ENCODE data around the gene KCND3. TPM values are rescaled to one million over a fixed set of nuclear protein-coding genes. Genes with fewer than 3 reads are reported as not detected.

Gene KCND3
- total RNA-seq, 1 experiment from 2014 or later = not detected

GRCh38 chr1:111867868-111868440, 121.5 kb downstream of the KCND3 start:
- Histone ChIP-seq H4K20me1 (ENCODE audit: insufficient read depth) (no peaks in the 10 kb centered on the region), H3K79me2 (ENCODE audit: low read depth) (no peaks in the 10 kb centered on the region), H2AFZ (no peak overlapping the region), H3K4me3 (no peak overlapping the region), H3K27ac (no peak overlapping the region), H3K27me3 (ENCODE audit: insufficient read depth, low read depth) (peaks cover 65% of the 10 kb centered on the region), H3K36me3 (ENCODE audit: low read depth) (no peaks in the 10 kb centered on the region), H3K4me1 (replicated peaks; ENCODE audit: insufficient read depth) (no peaks in the 10 kb centered on the region), H3F3A (ENCODE audit: insufficient read depth, low read depth) (no peaks in the 10 kb centered on the region), H3K9me2 (ENCODE audit: insufficient read depth) (no peaks in the 10 kb centered on the region), H3K4me2 (no peak overlapping the region), H3K9me3 (ENCODE audit: insufficient read depth, low read depth) (no peaks in the 10 kb centered on the region)
- TF ChIP-seq CTCF (conservative IDR thresholded peaks at IDR 0.05) (no peak), EZH2 (IDR thresholded peaks at IDR 0.05; ENCODE audit: low read depth) (no peak)
- BruUV-seq (replicated peaks) = no TSS peak
- intact Hi-C loops (cut with micrococcal nuclease; ENCODE audit: unreplicated experiment) = no loop called here
- POLR2A ChIA-PET (ENCODE audit: unreplicated experiment) = no interaction called here
- no peak for DNase-seq
- CTCF ChIA-PET = no interaction called here

- no peak for DNase-seq
- BruUV-seq (replicated peaks) = no TSS peak
- Histone ChIP-seq H3K27me3 (ENCODE audit: insufficient read depth, low read depth) (peaks cover 64% of the 10 kb centered on the region), H3K27ac (no peak overlapping the region), H3K4me3 (no peak overlapping the region), H3K4me1 (replicated peaks; ENCODE audit: insufficient read depth) (no peaks in the 10 kb centered on the region), H4K20me1 (ENCODE audit: insufficient read depth) (no peaks in the 10 kb centered on the region), H2AFZ (no peak overlapping the region), H3K79me2 (ENCODE audit: low read depth) (no peaks in the 10 kb centered on the region), H3K36me3 (ENCODE audit: low read depth) (no peaks in the 10 kb centered on the region), H3F3A (ENCODE audit: insufficient read depth, low read depth) (no peaks in the 10 kb centered on the region), H3K9me2 (ENCODE audit: insufficient read depth) (no peaks in the 10 kb centered on the region), H3K4me2 (no peak overlapping the region), H3K9me3 (ENCODE audit: insufficient read depth, low read depth) (no peaks in the 10 kb centered on the region)
- ChIA-PET CTCF (no interaction called here), POLR2A (ENCODE audit: unreplicated experiment) (no interaction called here)
- TF ChIP-seq CTCF (conservative IDR thresholded peaks at IDR 0.05) = no peak
- TF ChIP-seq EZH2 (IDR thresholded peaks at IDR 0.05; ENCODE audit: low read depth) = no peak
- intact Hi-C loops (cut with micrococcal nuclease; ENCODE audit: unreplicated experiment) = no loop called here
These were observed 124.6 kb downstream of the KCND3 start for GRCh38 chr1:111864862-111865261.

- no peak for TF ChIP-seq EZH2 (IDR thresholded peaks at IDR 0.05; ENCODE audit: low read depth)
- TF ChIP-seq CTCF (conservative IDR thresholded peaks at IDR 0.05) = no peak
- Histone ChIP-seq H3K4me2 (no peak overlapping the region), H4K20me1 (ENCODE audit: insufficient read depth) (no peaks in the 10 kb centered on the region), H2AFZ (no peak overlapping the region), H3K4me1 (replicated peaks; ENCODE audit: insufficient read depth) (no peaks in the 10 kb centered on the region), H3K9me2 (ENCODE audit: insufficient read depth) (no peaks in the 10 kb centered on the region), H3K27me3 (ENCODE audit: insufficient read depth, low read depth) (peaks cover 64% of the 10 kb centered on the region), H3F3A (ENCODE audit: insufficient read depth, low read depth) (no peaks in the 10 kb centered on the region), H3K4me3 (no peak overlapping the region), H3K9me3 (ENCODE audit: insufficient read depth, low read depth) (no peaks in the 10 kb centered on the region), H3K79me2 (ENCODE audit: low read depth) (no peaks in the 10 kb centered on the region), H3K36me3 (ENCODE audit: low read depth) (no peaks in the 10 kb centered on the region), H3K27ac (no peak overlapping the region)
- CTCF ChIA-PET = no interaction called here
- BruUV-seq (replicated peaks) = no TSS peak
- intact Hi-C loops (cut with micrococcal nuclease; ENCODE audit: unreplicated experiment) = no loop called here
- no peak for DNase-seq
- POLR2A ChIA-PET (ENCODE audit: unreplicated experiment) = no interaction called here
These were observed 126.1 kb downstream of the KCND3 start for GRCh38 chr1:111863401-111863800.

Measured in PC-9 (cell line).